ENCODE measurements around the gene MRC1. TPM values are rescaled to one million over a fixed set of nuclear protein-coding genes. Genes with fewer than 3 reads are reported as not detected.

Gene MRC1
- total and polyA plus RNA-seq, 2 donors (not counting 1 experiment from before 2014, with no cell fraction given): 0.12 TPM; not detected in 1

DNA sequence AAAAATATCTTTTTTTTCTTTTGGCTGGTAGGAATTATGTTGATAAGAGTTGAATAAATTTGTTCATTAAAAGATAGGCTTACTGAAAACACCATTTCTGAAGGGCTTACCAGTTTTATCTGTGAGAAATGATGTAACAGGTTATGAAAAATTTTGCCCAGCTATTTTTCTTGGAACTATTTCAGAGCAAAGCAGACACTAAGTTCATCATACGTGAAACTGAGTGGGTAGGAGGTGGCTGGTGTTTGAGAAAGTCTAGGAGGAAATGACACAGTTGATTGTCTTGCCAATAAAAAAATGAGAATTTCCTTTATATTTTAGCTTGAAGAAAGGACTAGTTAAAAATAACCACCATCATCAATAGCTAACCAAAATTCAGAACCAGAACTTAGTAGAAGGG, 6.2 kb upstream of the MRC1 start:
- Histone ChIP-seq H3K27me3 (replicated peaks in 1 of 4; ENCODE audit: control extremely low read depth in 1 of 4, control insufficient read depth in 3 of 4, insufficient read depth in 4 of 4, low read length in 3 of 4) (no peaks in the 10 kb centered on the region), H3K79me2 (ENCODE audit: control insufficient read depth, insufficient read depth, low read length) (no peaks in the 10 kb centered on the region), H3K27ac (ENCODE audit: low read length in 2 of 2) (no peak overlapping the region), H4K20me1 (ENCODE audit: control insufficient read depth, insufficient read depth, low read length, poor library complexity, severe bottlenecking) (no peaks in the 10 kb centered on the region), H3K9ac (ENCODE audit: low read length) (no peak overlapping the region), H2AFZ (ENCODE audit: insufficient read depth, low read depth, low read length, poor library complexity, severe bottlenecking) (no peak overlapping the region), H3K4me3 (ENCODE audit: control extremely low read depth in 1 of 5, extremely low read depth in 1 of 5, insufficient read depth in 1 of 5, low read depth in 2 of 5, low read length in 4 of 5) (no peak overlapping the region), H3K36me3 (replicated peaks in 1 of 2; ENCODE audit: control extremely low read depth in 1 of 2, control insufficient read depth in 1 of 2, extremely low read depth in 1 of 2, insufficient read depth in 2 of 2, low read length in 1 of 2) (no peaks in the 10 kb centered on the region), H3K4me1 (ENCODE audit: control insufficient read depth in 2 of 2, insufficient read depth in 2 of 2, low read length in 2 of 2) (peaks cover 5 to 12% of the 10 kb centered on the region in 2 donors), H3K4me2 (replicated peaks; ENCODE audit: low read depth, low read length, poor library complexity, severe bottlenecking) (no peak overlapping the region), H3K9me3 (ENCODE audit: control extremely low read depth in 1 of 3, control insufficient read depth in 2 of 3, insufficient read depth in 1 of 3, low read length in 2 of 3) (no peaks in the 10 kb centered on the region)
- DNase-seq (no peak), ATAC-seq (ENCODE audit: low read depth) (no peak)
- Mint-ChIP-seq H3K27ac (no peak overlapping the region), H3K4me1 (peaks cover 16% of the 10 kb centered on the region), H3K4me3 (no peak overlapping the region), H3K9me3 (ENCODE audit: insufficient read depth) (no peaks in the 10 kb centered on the region), H3K27me3 (peaks cover 4% of the 10 kb centered on the region)
- intact Hi-C loops (cut with micrococcal nuclease): no loop called here
- TF ChIP-seq EZH2 (IDR thresholded peaks at IDR 0.05; ENCODE audit: borderline replicate concordance, insufficient read depth, low read depth, low read length, poor library complexity, severe bottlenecking): no peak
- TF ChIP-seq, protein P1, sequence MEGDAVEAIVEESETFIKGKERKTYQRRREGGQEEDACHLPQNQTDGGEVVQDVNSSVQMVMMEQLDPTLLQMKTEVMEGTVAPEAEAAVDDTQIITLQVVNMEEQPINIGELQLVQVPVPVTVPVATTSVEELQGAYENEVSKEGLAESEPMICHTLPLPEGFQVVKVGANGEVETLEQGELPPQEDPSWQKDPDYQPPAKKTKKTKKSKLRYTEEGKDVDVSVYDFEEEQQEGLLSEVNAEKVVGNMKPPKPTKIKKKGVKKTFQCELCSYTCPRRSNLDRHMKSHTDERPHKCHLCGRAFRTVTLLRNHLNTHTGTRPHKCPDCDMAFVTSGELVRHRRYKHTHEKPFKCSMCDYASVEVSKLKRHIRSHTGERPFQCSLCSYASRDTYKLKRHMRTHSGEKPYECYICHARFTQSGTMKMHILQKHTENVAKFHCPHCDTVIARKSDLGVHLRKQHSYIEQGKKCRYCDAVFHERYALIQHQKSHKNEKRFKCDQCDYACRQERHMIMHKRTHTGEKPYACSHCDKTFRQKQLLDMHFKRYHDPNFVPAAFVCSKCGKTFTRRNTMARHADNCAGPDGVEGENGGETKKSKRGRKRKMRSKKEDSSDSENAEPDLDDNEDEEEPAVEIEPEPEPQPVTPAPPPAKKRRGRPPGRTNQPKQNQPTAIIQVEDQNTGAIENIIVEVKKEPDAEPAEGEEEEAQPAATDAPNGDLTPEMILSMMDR (IDR thresholded peaks at IDR 0.05): no peak
- WGBS (ENCODE audit: insufficient coverage): no CpG with 5 or more reads among the region's 1 CpG
- ChIA-PET CTCF (no interaction called here), POLR2A (no interaction called here)

DNA sequence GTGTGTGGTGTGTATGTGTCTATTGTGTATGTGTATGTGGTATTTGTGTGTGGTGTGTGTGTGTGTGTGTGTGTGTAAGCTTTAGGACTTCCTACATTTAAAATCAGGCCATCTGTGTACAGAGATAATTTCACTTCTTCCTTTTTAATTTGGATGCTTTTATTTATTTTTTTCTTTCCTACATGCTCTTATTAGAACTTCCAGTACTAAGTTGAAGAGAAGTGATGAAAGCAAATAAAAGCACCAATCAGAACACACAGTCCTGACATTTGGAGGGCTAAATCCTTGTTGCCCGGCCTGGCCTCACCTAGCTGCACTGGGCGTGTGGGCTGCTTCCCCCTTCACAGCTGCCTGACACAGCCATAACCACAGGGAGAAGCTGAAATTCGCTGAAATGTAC, 3.8 kb upstream of the MRC1 start:
- peak overlapping the region; percentile 34 for H3K4me2 ChIP-seq (replicated peaks; ENCODE audit: low read depth, low read length, poor library complexity, severe bottlenecking)
- Mint-ChIP-seq H3K27me3 (peaks cover 8% of the 10 kb centered on the region), H3K9me3 (ENCODE audit: insufficient read depth) (no peaks in the 10 kb centered on the region), H3K4me1 (peaks cover 18% of the 10 kb centered on the region), H3K27ac (no peak overlapping the region), H3K4me3 (no peak overlapping the region)
- no peak overlapping the region for H3K27ac ChIP-seq (ENCODE audit: low read length in 2 of 2)
- peaks cover 10 to 17% of the 10 kb centered on the region in 2 donors for H3K4me1 ChIP-seq (ENCODE audit: control insufficient read depth in 2 of 2, insufficient read depth in 2 of 2, low read length in 2 of 2)
- ChIA-PET CTCF (no interaction called here), POLR2A (no interaction called here)
- intact Hi-C loops (cut with micrococcal nuclease): no loop called here
- no peaks in the 10 kb centered on the region for H3K79me2 ChIP-seq (ENCODE audit: control insufficient read depth, insufficient read depth, low read length)
- no peak overlapping the region for H3K9ac ChIP-seq (ENCODE audit: low read length)
- TF ChIP-seq, protein P1 (IDR thresholded peaks at IDR 0.05): no peak
- TF ChIP-seq EZH2 (IDR thresholded peaks at IDR 0.05; ENCODE audit: borderline replicate concordance, insufficient read depth, low read depth, low read length, poor library complexity, severe bottlenecking): no peak
- H3K36me3 ChIP-seq (replicated peaks in 1 of 2; ENCODE audit: control extremely low read depth in 1 of 2, control insufficient read depth in 1 of 2, extremely low read depth in 1 of 2, insufficient read depth in 2 of 2, low read length in 1 of 2): no peaks in the 10 kb centered on the region
- DNase-seq (no peak), ATAC-seq (ENCODE audit: low read depth) (no peak)
- no peaks in the 10 kb centered on the region for H4K20me1 ChIP-seq (ENCODE audit: control insufficient read depth, insufficient read depth, low read length, poor library complexity, severe bottlenecking)
- H3K27me3 ChIP-seq (replicated peaks in 1 of 4; ENCODE audit: control extremely low read depth in 1 of 4, control insufficient read depth in 3 of 4, insufficient read depth in 4 of 4, low read length in 3 of 4): peaks cover 0 to 3% (median 0%) of the 10 kb centered on the region in 4 experiments
- H3K4me3 ChIP-seq (ENCODE audit: control extremely low read depth in 1 of 5, extremely low read depth in 1 of 5, insufficient read depth in 1 of 5, low read depth in 2 of 5, low read length in 4 of 5): no peak overlapping the region
- H3K9me3 ChIP-seq (ENCODE audit: control extremely low read depth in 1 of 3, control insufficient read depth in 2 of 3, insufficient read depth in 1 of 3, low read length in 2 of 3): no peaks in the 10 kb centered on the region
- 0% methylated on average over 3 of the region's 3 CpGs for WGBS (ENCODE audit: insufficient coverage)
- peak overlapping the region; percentile 9 for H2AFZ ChIP-seq (ENCODE audit: insufficient read depth, low read depth, low read length, poor library complexity, severe bottlenecking)

Data from B cell (primary cell).